ENCODE measurements around the gene MRTFA.

MRTFA gene

GRCh38 chr22:40376149-40376548 lies 260.4 kb downstream of the MRTFA start:
- DNase-seq, result no peak

- no peak for DNase-seq
Measured at GRCh38 chr22:40374567-40374966, 262.0 kb downstream of the MRTFA start.

- DNase-seq, result no peak
Measured at GRCh38 chr22:40368836-40369235, 267.7 kb downstream of the MRTFA start.

- DNase-seq, result no peak
Measured at GRCh38 chr22:40368016-40368415, 268.5 kb downstream of the MRTFA start.

- no peak for DNase-seq
Measured at GRCh38 chr22:40367342-40367741, 269.2 kb downstream of the MRTFA start.

- no peak for DNase-seq
Measured at GRCh38 chr22:40366068-40366467, 270.5 kb downstream of the MRTFA start.

- DNase-seq, result no peak
Measured at GRCh38 chr22:40364431-40364830, 272.1 kb downstream of the MRTFA start.

- DNase-seq, result no peak
Measured at GRCh38 chr22:40363059-40363458, 273.5 kb downstream of the MRTFA start.

GRCh38 chr22:40361100-40361499 lies 275.4 kb downstream of the MRTFA start:
- DNase-seq, result no peak
